ENCODE measurements around the gene BBS7. TPM values are rescaled to one million over a fixed set of nuclear protein-coding genes. Genes with fewer than 3 reads are reported as not detected.

The BBS7 gene
- total and polyA plus RNA-seq, 2 donors (not counting 1 experiment from before 2014, with no cell fraction given), result 22.5 to 22.7 TPM

- peak; percentile 18 to 59 for DNase-seq (ENCODE audit: low read depth in 2 of 2)
- Histone ChIP-seq H3K9ac (ENCODE audit: insufficient read depth, low read length) (no peak overlapping the region), H3K27me3 (ENCODE audit: control insufficient read depth, insufficient read depth, low read length) (no peaks in the 10 kb centered on the region), H2AFZ (ENCODE audit: low read length) (no peak overlapping the region), H3K36me3 (ENCODE audit: control insufficient read depth, insufficient read depth, low read length) (no peaks in the 10 kb centered on the region), H4K20me1 (ENCODE audit: control insufficient read depth, extremely low read depth, insufficient read depth, low read length) (no peaks in the 10 kb centered on the region), H3K27ac (ENCODE audit: insufficient read depth, low read length) (no peak overlapping the region), H3K79me2 (ENCODE audit: control insufficient read depth, insufficient read depth, low read length) (peaks cover 48% of the 10 kb centered on the region), H3K4me3 (replicated peaks in 1 of 4; ENCODE audit: control extremely low read depth in 1 of 4, insufficient read depth in 1 of 4, low read depth in 3 of 4, low read length in 4 of 4) (no peak overlapping the region), H3K4me2 (ENCODE audit: extremely low read depth, insufficient read depth, low read length) (no peak overlapping the region), H3K4me1 (ENCODE audit: control insufficient read depth, extremely low read depth, insufficient read depth, low read length) (no peaks in the 10 kb centered on the region), H3K9me3 (ENCODE audit: control insufficient read depth, insufficient read depth, low read depth, low read length) (no peaks in the 10 kb centered on the region)
- no peak for TF ChIP-seq CTCF (conservative IDR thresholded peaks at IDR 0.05 in 1 of 2, IDR thresholded peaks at IDR 0.05 in 1 of 2; ENCODE audit: low read depth in 1 of 2, low read length in 2 of 2)
- TF ChIP-seq EZH2 (IDR thresholded peaks at IDR 0.05; ENCODE audit: low read length, missing control alignments), result no peak
These were observed 50.9 kb downstream of the BBS7 start for GRCh38 chr4:121819216-121819965.

GRCh38 chr4:121818215-121818614 is 52.1 kb downstream of the BBS7 start:
- Histone ChIP-seq H3K9me3 (ENCODE audit: control insufficient read depth, insufficient read depth, low read depth, low read length) (no peaks in the 10 kb centered on the region), H3K36me3 (ENCODE audit: control insufficient read depth, insufficient read depth, low read length) (no peaks in the 10 kb centered on the region), H3K27ac (ENCODE audit: insufficient read depth, low read length) (no peak overlapping the region), H4K20me1 (ENCODE audit: control insufficient read depth, extremely low read depth, insufficient read depth, low read length) (no peaks in the 10 kb centered on the region), H3K4me3 (replicated peaks in 1 of 4; ENCODE audit: control extremely low read depth in 1 of 4, insufficient read depth in 1 of 4, low read depth in 3 of 4, low read length in 4 of 4) (no peak overlapping the region), H3K79me2 (ENCODE audit: control insufficient read depth, insufficient read depth, low read length) (peaks cover 44% of the 10 kb centered on the region), H3K4me1 (ENCODE audit: control insufficient read depth, extremely low read depth, insufficient read depth, low read length) (no peaks in the 10 kb centered on the region), H3K27me3 (ENCODE audit: control insufficient read depth, insufficient read depth, low read length) (no peaks in the 10 kb centered on the region), H3K9ac (ENCODE audit: insufficient read depth, low read length) (no peak overlapping the region), H3K4me2 (ENCODE audit: extremely low read depth, insufficient read depth, low read length) (no peak overlapping the region), H2AFZ (ENCODE audit: low read length) (no peak overlapping the region)
- TF ChIP-seq CTCF (conservative IDR thresholded peaks at IDR 0.05 in 1 of 2, IDR thresholded peaks at IDR 0.05 in 1 of 2; ENCODE audit: low read depth in 1 of 2, low read length in 2 of 2) (no peak), EZH2 (IDR thresholded peaks at IDR 0.05; ENCODE audit: low read length, missing control alignments) (no peak)
- no peak for DNase-seq (ENCODE audit: low read depth in 2 of 2)

- H3K4me2 ChIP-seq (ENCODE audit: extremely low read depth, insufficient read depth, low read length), result no peak overlapping the region
- no peak overlapping the region for H3K4me3 ChIP-seq (replicated peaks in 1 of 4; ENCODE audit: control extremely low read depth in 1 of 4, insufficient read depth in 1 of 4, low read depth in 3 of 4, low read length in 4 of 4)
- H3K36me3 ChIP-seq (ENCODE audit: control insufficient read depth, insufficient read depth, low read length), result peaks cover 2% of the 10 kb centered on the region
- DNase-seq (ENCODE audit: low read depth in 2 of 2), result no peak
- H3K79me2 ChIP-seq (ENCODE audit: control insufficient read depth, insufficient read depth, low read length), result peaks cover 39% of the 10 kb centered on the region
- H3K27me3 ChIP-seq (ENCODE audit: control insufficient read depth, insufficient read depth, low read length), result no peaks in the 10 kb centered on the region
- no peaks in the 10 kb centered on the region for H4K20me1 ChIP-seq (ENCODE audit: control insufficient read depth, extremely low read depth, insufficient read depth, low read length)
- H3K4me1 ChIP-seq (ENCODE audit: control insufficient read depth, extremely low read depth, insufficient read depth, low read length), result no peaks in the 10 kb centered on the region
- H3K9ac ChIP-seq (ENCODE audit: insufficient read depth, low read length), result no peak overlapping the region
- no peak overlapping the region for H3K27ac ChIP-seq (ENCODE audit: insufficient read depth, low read length)
- no peaks in the 10 kb centered on the region for H3K9me3 ChIP-seq (ENCODE audit: control insufficient read depth, insufficient read depth, low read depth, low read length)
- no peak overlapping the region for H2AFZ ChIP-seq (ENCODE audit: low read length)
- TF ChIP-seq CTCF (conservative IDR thresholded peaks at IDR 0.05 in 1 of 2, IDR thresholded peaks at IDR 0.05 in 1 of 2; ENCODE audit: low read depth in 1 of 2, low read length in 2 of 2) (no peak), EZH2 (IDR thresholded peaks at IDR 0.05; ENCODE audit: low read length, missing control alignments) (no peak)
These were observed 52.6 kb downstream of the BBS7 start for GRCh38 chr4:121817701-121818100.
